GM19455 (cell line): ENCODE measurements around the gene TMEM247.

ENCODE experiments used
- ATAC-seq: cut with Tn5 transposase; IDR thresholded peaks from one replicate; pipeline ENCODE4 v1.9.1; 2021; ENCODE audit not compliant: unreplicated experiment

Gene TMEM247

DNA sequence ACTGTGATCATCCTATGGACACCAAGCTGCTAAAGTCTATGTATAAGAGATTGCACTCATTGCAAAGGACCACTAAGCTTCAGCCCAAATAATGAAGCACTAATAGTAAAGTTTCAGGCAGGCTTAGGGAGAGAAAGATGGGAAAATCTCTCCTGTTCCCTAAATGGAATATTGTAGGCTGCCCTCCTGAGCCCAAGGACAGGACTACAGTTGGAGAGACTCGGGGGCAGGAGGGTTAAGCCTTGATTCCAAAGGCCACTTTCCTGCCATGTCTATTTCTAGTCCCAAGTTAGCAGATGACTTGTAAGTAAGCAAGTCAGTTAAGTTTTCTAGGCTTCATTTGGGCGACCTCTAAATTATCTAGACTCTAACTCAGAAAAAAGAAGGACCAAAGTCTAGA, 9.0 kb downstream of the TMEM247 start:
- no peak for ATAC-seq

GRCh38 chr2:46489423-46490174, 10.2 kb downstream of the TMEM247 start:
- no peak for ATAC-seq

- no peak for ATAC-seq
Measured at GRCh38 chr2:46490521-46491141, 11.3 kb downstream of the TMEM247 start.

DNA sequence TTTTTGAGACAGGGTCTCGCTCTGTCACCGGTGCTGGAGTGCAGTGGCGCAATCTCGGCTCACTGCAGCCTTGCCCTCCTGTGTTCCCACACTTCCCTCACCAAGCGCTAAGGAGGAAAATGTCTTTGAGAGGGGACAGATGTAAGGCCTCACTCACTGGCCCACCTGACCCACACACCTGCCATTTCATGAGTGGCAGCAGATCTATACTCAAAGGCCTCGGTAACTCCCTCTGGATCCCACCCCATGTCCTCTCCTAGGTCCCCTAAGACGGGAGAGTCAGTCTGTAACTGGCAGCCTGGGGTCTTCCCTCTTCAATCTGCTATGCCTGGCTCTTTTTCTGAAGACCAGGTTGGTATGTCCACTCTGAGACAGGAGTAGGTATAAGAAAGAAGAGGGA, 12.9 kb downstream of the TMEM247 start:
- no peak for ATAC-seq

DNA sequence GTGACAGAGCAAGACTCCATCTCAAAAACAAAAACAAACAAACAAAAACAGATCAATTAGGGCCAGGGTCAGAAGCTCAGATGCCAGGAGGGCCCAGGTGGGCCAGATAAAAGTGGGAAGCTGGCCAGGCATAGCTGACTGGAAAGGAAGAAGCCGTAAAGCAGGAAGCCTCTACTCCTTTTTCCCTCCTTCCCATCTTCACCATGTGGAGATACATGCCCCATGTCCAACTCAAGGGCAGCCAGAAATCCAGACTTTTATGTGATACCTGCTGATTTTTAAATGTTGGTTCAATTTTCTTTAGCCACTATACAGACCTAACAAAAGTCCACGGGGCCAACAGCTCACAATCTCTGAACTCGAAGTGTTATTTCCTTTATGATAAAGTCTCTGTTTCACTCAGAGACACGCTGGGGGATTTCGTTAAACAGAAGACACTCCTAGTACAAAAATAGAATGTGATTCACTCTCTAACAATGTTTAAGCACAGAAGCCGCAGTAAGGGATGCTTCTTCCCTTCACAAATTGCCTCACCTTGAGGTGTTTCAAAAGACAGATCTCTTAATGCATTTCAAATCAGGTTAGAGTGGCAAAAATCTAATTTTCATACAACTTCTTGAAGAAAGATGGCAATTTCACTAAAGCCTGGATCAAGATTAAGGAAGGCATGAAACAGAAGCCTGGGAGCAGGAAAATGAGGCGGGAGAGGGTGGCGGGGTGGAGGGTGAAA, 14.0 kb downstream of the TMEM247 start:
- peak; percentile 67 for ATAC-seq

- ATAC-seq: no peak
Measured at GRCh38 chr2:46493971-46494250, 14.5 kb downstream of the TMEM247 start.

DNA sequence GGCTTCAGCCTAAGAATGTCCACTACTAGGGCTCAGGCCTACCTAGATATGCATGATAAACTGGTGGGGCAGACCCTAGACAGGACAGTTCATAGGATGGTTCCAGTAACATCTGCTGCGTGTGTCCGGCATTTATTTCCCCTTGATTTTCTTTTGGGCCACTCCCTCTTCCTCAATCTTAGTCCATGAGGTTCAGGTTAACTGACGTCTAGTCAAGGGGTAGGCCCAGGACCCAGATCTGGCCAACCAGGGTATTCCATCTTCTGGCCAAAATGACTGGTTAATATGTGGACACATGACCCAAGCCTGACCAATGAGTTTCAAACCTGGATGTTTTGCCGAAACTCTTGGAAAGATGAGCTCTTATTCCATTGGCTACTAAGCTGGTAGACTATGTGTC, 15.2 kb downstream of the TMEM247 start:
- no peak for ATAC-seq

DNA sequence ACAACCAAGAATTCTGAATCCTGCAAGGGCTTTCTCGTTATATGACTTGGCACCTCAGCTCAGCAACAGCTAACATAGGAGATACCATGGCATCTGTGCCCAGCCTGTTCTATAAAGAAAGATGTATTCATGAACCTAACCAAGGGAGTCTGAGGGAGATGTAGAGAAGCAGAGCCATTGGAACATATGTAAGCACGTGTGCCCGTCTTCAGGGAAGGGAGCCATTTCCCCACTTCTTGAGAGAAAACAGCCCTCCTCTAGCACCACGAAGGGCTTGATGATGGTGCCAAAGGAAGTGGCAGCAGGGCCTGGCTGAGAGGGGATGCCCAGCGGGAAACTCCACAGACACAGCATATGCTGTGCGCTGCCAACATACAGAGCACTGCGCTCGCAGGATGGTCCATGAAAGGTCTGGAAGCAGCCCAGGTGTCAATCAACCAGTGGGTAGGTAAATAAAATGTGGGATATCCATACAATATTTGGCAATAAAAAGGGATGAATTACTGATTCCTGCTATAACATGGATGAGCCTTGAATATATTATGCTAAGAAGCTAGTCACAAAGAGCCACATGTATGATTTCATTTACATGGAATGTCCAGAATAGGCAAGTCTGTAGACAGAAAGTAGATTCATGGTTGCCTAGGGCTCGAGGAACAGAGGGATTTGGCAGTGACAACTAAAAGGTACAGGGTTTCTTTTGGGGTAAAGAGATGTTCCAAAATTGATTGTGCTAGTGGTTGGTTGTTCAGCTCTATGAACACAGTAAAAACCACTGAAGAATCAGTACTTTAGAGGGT, 16.1 kb downstream of the TMEM247 start:
- ATAC-seq: no peak

- ATAC-seq: no peak
Measured at GRCh38 chr2:46497766-46498165, 18.4 kb downstream of the TMEM247 start.

DNA sequence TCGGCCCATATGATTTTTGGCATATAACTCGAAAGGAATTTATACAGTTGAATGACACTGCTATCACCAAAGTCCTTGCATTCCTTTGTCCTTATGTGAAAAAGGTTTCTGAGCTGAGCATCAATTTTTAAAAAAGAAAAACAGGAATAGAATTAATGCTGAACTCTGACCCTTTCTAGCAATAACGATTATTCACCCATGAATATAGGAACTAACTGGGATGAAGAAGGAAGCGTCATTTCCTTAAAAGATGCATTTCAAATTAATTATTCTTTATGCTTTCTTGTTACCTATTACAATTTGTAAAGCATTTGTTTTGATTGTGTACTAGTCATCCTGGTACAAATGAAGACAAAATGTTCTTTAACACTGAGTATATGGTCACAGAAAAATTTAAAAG, 19.3 kb downstream of the TMEM247 start:
- ATAC-seq: no peak

- ATAC-seq: no peak
Measured at GRCh38 chr2:46499392-46499785, 20.0 kb downstream of the TMEM247 start.

GRCh38 chr2:46500801-46501200, 21.4 kb downstream of the TMEM247 start:
- ATAC-seq: no peak

DNA sequence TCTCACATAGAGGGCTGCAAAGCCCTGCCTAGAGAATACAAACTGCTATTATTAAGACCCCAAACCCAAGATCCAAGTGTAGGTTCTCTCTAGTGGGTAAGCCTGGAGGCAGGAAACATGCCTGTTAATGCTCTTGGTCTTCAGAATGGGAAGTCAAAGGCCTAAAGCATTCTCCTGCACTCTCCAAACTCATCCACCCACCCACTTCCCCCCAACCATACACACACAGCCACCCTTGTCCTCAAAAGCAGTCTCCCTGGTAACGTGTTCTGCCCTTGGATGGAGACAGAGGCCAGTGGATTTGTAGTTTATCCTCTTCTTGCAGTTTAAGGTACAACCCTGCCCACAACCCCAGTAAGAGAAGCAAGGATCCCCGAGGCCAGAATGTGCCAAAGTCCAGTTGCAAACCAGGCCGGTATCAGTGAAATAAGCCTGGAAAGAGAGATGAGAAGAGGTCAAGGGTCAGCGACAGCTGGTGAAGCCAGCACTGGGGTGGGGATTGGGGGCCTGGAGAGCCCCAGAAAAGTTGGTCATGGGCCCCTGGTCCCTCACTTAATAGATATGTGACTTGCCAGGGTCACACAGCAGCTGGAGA, 23.0 kb downstream of the TMEM247 start:
- no peak for ATAC-seq

GRCh38 chr2:46503686-46504085, 24.3 kb downstream of the TMEM247 start:
- ATAC-seq: no peak

DNA sequence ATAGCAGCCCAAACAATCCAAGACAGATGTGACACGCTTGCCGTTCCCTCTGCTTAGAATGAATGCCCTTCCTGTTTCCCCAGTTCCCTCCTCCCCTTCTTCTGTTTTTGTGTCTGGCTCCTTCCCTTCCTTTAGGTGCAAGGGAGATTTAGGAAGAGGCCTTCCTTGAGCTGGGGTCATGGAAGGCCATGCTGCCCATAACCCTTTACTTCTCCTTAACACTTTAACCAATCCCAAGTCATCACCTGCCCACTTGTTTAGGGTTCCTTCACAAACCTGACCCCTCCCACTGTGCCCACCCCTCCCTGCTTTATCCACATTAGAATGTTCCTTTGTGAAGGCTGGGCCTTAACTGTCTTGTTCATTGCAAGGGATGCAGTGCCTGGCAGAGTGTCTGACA, 24.9 kb downstream of the TMEM247 start:
- ATAC-seq: no peak

DNA sequence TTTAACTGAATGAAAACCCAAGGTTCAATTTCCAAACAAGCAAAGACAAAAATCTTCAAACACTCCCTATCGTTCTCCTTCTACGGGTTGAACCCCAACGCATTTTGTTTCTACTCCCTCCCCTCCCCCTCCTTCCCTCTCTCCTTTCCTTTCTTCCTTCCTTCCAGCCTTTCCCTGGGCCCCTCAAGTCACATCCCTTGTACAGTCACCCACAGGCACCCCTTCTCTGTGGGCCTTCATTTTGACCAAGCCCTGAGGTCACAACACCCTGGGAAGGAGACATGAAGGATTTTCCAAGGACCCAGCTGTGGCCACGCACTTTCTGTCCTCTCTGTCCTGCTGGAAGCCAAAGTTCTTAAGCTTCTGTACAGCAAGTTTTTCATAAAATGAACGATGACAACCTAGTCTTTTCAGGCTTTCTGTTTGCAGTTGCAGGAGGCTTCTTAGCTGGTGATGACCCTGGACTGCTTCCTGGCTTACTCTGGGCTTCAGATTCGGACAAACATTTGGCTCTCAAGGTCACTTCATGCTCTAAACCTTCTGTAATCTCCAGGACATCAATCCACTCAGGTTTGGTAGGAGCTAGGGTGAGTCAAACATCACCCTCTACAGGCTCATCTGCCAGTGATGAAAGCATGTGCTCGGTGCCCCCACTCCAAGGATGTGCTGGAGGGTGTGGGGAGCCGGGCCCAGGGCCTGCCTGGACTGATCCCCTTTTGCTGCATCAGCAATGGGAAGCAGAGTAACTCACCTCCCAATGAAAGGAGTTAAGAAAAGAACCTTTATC, 25.5 kb downstream of the TMEM247 start:
- no peak for ATAC-seq

- ATAC-seq: no peak
Measured at GRCh38 chr2:46505472-46505783, 26.1 kb downstream of the TMEM247 start.

DNA sequence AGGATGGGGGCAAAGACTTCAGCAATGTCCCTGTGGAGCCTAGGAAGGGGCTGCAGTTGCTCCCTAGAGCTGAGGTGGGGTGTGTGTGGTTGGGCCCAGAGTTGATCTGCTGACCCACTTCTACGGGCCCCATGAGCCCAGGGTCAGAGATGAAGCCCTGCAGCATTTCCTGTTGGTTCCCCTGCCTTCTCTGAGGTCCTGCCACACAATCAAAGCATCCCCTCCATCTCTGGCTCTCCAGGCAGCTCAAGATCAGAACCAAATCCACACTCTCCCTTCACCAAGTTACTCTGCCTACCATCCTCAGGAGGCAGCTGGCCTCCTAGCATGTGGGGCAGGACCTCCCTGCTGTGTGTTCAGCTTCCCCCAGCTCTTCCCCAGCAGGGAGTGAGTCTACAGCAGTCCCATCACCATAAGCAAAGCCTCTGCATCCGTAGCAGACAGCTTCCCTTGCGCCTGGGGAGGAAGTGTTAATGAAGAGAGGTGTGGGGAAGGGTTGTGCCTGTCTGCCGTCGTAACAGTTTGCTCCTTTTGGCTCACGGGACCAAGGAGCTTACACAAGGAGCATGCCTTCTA, 26.9 kb downstream of the TMEM247 start:
- no peak for ATAC-seq

DNA sequence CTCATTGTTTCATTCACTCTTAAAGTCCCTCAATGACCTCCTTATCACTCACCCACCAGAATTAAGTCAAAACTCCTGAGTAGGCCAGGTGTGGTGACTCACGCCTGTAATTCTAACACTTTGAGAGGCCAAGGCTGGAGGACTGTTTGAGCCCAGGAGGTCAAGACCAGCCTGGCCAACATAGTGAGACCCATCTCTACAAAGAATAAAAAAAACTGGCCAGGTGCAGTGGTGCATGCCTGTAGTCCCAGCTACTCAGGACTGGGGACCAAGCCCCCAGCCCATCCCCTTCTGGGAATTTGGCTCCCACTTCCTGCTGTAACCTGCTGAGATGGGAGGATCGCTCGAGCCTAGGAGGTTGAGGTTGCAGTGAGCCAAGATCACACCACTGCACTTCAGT, 28.9 kb downstream of the TMEM247 start:
- ATAC-seq: no peak

DNA sequence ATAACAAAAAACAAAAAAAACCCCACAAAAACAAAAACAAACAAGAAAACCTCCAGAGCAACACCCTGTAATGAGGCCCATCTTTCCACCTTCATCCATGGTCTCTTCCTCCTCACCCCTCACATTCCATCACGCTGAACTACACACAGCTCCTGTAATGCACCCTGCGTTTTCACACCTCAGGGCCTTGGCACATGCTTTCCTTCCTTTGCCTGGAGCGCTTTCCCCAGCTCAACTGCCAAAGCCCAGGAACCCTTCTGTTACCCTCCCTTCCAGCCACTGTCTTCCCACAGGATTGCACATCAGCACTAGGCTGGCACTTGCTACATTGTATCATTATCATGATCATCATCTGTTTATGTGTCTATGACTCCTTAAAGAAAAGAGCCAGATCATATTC, 29.4 kb downstream of the TMEM247 start:
- ATAC-seq: no peak
